Heart left ventricle (tissue), 16 donors: ENCODE results near the gene CSTPP1. TPM values are rescaled to one million over a fixed set of nuclear protein-coding genes. Genes with fewer than 3 reads are reported as not detected.

Experiments used
- ATAC-seq, 4 donors: fragments of 200-7000 bp; cut with Tn5 transposase; one replicate each; pipeline ENCODE4 v1.9.1; 2020 to 2022; ENCODE audit warnings: moderate library complexity in 4 of 4, mild to moderate bottlenecking in 3 of 4, moderate number of reproducible peaks in 1 of 4
- DNase-seq, 5 donors: peaks; one replicate each; pipeline ENCODE4 v3.0.0-alpha.2; 2020
- H3K27ac ChIP-seq, 12 donors: fragments of 200-600 bp; sonication (generic) in 4 of 12; one replicate each; pipeline versions ENCODE4 v1.5.0 to v1.8.0; 2016 to 2022; ENCODE audit warnings: mild to moderate bottlenecking in 2 of 12
- H3K27me3 ChIP-seq, 9 donors: fragments of 200-600 bp; sonication (generic) in 2 of 9; one replicate each; pipeline versions ENCODE4 v1.5.1 to v1.8.0; 2016 to 2022; ENCODE audit warnings: mild to moderate bottlenecking in 3 of 9
- H3K36me3 ChIP-seq, 9 donors: fragments of 200-600 bp; sonication (generic) in 2 of 9; one replicate each; pipeline versions ENCODE4 v1.5.0 to v1.8.0; 2018 to 2022; ENCODE audit warnings: mild to moderate bottlenecking in 2 of 9
- H3K4me1 ChIP-seq, 12 donors: fragments of 200-600 bp; sonication (generic) in 4 of 12; one replicate each; pipeline versions ENCODE4 v1.5.0 to v1.8.0; 2016 to 2022; ENCODE audit warnings: mild to moderate bottlenecking in 3 of 12
- H3K4me3 ChIP-seq, 12 donors: fragments of 200-600 bp; sonication (generic) in 4 of 12; one replicate each; pipeline versions ENCODE4 v1.5.0 to v1.8.0; 2017 to 2022; ENCODE audit warnings: mild to moderate bottlenecking in 9 of 12, moderate library complexity in 4 of 12
- H3K9me3 ChIP-seq, 12 donors: fragments of 200-600 bp; sonication (generic) in 4 of 12; one replicate each; pipeline versions ENCODE4 v1.5.0 to v1.8.0; 2016 to 2022; ENCODE audit warnings: mild to moderate bottlenecking in 1 of 12
- POLR2A ChIP-seq, 2 donors: fragments of 450-650 bp; IDR thresholded peaks; one replicate each; pipeline ENCODE4 v1.6.1; 2017; ENCODE audit warnings: antibody characterized with exemption in 2 of 2, mild to moderate bottlenecking in 2 of 2, moderate library complexity in 2 of 2
- WGBS, 4 donors: extraction: QIAGEN DNeasy Blood & Tissue Kit in 2 of 4; methylation state at CpG; one replicate each; pipeline versions ENCODE4 v1.1.5 to v1.1.7; 2013 to 2018; 5-methylcytosine and 5-hydroxymethylcytosine counted together
- intact Hi-C, 10 donors: fragments of 100-400 bp; cut with DNase I; formaldehyde crosslinking; loops; one replicate each; pipeline versions ENCODE4 v1.11.1 to v1.14.2; 2022
- polyA plus RNA-seq, 2 donors: library from polyadenylated mRNA; stranded (reverse); fragments of 200-250 nt; gene quantifications; one replicate each; pipeline ENCODE4 v1.2.3, GENCODE V29; 2013
- total RNA-seq, 9 donors: library from RNA; depleted of rRNA in 2 of 9; stranded (reverse); fragments of >200 nt in 2 of 9; fragmentation: NEBNext Ultra II Directional in 3 of 9; extraction: Animal tissue kit (Norgen Biotek cat#: 25700) in 3 of 9; gene quantifications; one replicate each; pipeline versions ENCODE4 v1.1.0 to v1.2.4, GENCODE V29; 2016 to 2023
- TF ChIP-seq, protein P1 (sequence below), 12 donors: fragments of 200-600 bp; sonication (generic) in 4 of 12; IDR thresholded peaks; one replicate each; pipeline versions ENCODE4 v1.5.0 to v1.8.0; 2018 to 2022; ENCODE audit warnings: antibody characterized with exemption in 12 of 12, mild to moderate bottlenecking in 5 of 12
- donor health status: ischemic (EF 13 %, LVEDD 7.1; RV severe dilation, severe dysfunction).
- donor health status: healthy with polysubstance abuse.
- donor health status: DM: no; HTN: yes; CAD: no.
- donor health status: DM: no; HTN: no; CAD: no.
- donor health status: ischemic (EF 25% LVEDD 6.9; RV normal size, moderate dysfunction).
- donor health status: ischemic (EF 25% LVEDD 5.7; RV mildly dilated, moderate dysfunction).
- donor health status: healthy.
- donor health status: DM: yes; HTN: yes; CAD: no.
- donor health status: ischemic (EF 35%, LVEDD 5.7; RV mildly dilated, moderate dysfunction).
- donor health status: nonischemic (EF 11% LVEDD 7.7; RV severe dilation, severe dysfunction).
- donor health status: DM: yes; HTN: yes; CAD: no.
- donor health status: PGD.
- donor health status: ischemic (EF 29% LVEDD 5.4; RV normal size, mild dysfunction).
- donor health status: nonischemic (EF 23%, LVEDD 6.1; RV moderate dilation, normal function).

CSTPP1 gene
- total and polyA plus RNA-seq, 11 donors = 9.9 to 33.4 (median 14.7) TPM

DNA sequence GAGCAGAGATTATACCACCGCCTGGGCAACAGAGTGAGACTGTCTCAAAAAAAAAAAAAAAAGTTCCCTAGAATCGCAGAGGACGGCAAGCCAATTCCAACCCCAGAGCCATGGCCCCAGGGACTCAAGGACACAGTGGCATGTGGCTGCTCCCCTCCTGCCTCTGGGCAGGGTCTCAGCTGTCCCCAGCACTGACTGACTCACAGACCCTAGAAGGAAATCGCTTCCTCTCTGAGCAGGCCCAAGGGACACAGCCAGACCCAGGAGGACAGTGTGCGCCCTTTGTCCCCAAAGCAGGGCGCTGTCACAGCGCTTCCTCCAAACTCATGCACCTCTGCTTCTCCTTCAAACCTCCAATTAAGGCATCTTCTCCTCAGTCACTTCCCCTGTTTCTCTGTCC, 247.4 kb downstream of the CSTPP1 start:
- DNase-seq = peak; percentile 50 to 82 (median 59)
- intact Hi-C loops = loop anchor here in 5 of 10 donors (2.0 to 5.0 kb wide), 5 partner anchors 31 to 173 kb away; partner anchors contain the start of genes DDB2 (in 1 of the 5) and MYBPC3 (in 1 of the 5)
- Histone ChIP-seq H3K9me3 (no peaks in the 10 kb centered on the region), H3K4me1 (peaks cover 0 to 90% (median 42%) of the 10 kb centered on the region in 12 donors), H3K27me3 (peaks cover 0 to 43% (median 0%) of the 10 kb centered on the region in 9 donors), H3K36me3 (peaks cover 0 to 29% (median 14%) of the 10 kb centered on the region in 9 donors), H3K4me3 (peak overlapping the region in 11 of 12 donors; percentile 62 to 95 (median 84)), H3K27ac (peak overlapping the region; percentile 89 to 100 (median 96))
- ATAC-seq = peak in 3 of 4 donors; percentile 8 to 21 (median 15)
- 45 to 63% (median 60%) methylated on average over 7 of the region's 7 CpGs for WGBS, 4 donors
- peak in 1 of 2 donors; percentile 27 for TF ChIP-seq POLR2A (IDR thresholded peaks at IDR 0.05)
- TF ChIP-seq, protein P1, sequence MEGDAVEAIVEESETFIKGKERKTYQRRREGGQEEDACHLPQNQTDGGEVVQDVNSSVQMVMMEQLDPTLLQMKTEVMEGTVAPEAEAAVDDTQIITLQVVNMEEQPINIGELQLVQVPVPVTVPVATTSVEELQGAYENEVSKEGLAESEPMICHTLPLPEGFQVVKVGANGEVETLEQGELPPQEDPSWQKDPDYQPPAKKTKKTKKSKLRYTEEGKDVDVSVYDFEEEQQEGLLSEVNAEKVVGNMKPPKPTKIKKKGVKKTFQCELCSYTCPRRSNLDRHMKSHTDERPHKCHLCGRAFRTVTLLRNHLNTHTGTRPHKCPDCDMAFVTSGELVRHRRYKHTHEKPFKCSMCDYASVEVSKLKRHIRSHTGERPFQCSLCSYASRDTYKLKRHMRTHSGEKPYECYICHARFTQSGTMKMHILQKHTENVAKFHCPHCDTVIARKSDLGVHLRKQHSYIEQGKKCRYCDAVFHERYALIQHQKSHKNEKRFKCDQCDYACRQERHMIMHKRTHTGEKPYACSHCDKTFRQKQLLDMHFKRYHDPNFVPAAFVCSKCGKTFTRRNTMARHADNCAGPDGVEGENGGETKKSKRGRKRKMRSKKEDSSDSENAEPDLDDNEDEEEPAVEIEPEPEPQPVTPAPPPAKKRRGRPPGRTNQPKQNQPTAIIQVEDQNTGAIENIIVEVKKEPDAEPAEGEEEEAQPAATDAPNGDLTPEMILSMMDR (IDR thresholded peaks at IDR 0.05) = no peak

- H3K27ac ChIP-seq = peak overlapping the region; percentile 89 to 100 (median 96)
These were observed 248.2 kb downstream of the CSTPP1 start for GRCh38 chr11:47184711-47185304.

DNA sequence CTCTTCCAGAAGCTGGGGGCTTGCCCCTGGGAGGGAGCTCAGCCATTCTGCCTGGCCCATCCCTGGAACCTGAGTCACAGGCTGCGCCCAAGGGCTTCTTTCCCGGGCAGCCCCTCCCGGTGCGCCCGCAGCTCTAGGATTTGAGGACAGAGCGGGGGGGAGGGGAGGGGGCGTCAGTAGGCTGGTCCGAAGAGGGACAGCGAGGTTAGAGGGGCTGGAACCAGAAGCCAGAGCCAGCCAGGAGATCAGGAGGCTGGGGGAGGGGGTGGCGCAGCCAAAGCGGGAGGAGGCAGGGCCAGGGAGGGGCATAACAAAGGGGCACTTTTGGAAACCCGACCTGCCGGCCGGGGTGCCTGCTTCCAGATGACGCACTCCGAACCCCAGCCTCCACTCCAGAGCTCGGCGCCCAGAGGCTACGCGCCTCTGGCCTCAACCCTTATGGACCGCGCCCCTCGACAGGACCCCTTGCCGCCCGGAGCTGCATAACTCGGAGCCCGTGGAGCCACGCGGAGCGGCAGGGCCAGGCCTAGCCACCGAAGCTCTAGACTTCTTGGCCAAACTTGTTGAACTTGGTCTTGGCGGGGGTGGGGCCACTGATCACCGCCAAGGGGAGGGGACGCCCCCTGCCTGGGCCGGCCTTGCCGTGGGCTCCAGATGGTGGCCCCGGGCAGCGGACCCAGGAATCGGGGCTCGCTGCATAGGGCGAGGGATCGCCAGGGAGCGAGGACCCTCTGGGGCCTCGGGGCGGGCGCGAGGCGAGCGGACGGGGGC, 248.9 kb downstream of the CSTPP1 start:
- ATAC-seq = peak; percentile 50 to 62 (median 57)
- peak in 1 of 2 donors; percentile 70 for TF ChIP-seq POLR2A (IDR thresholded peaks at IDR 0.05)
- TF ChIP-seq, protein P1 (IDR thresholded peaks at IDR 0.05) = peak in 1 of 12 donors; percentile 4
- peaks cover 0 to 83% (median 31%) of the 10 kb centered on the region in 12 donors for H3K4me1 ChIP-seq

More at GRCh38 chr11:47184711-47185304, 248.2 kb downstream of the CSTPP1 start:
- intact Hi-C loops = loop anchor here in 6 of 10 donors (2.0 to 5.0 kb wide), 5 partner anchors 30 to 172 kb away; partner anchors contain the start of genes DDB2 (in 1 of the 6) and MYBPC3 (in 1 of the 6)
- peak overlapping the region; percentile 62 to 95 (median 82) for H3K4me3 ChIP-seq
- H3K4me1 ChIP-seq = peaks cover 0 to 90% (median 35%) of the 10 kb centered on the region in 12 donors
- peak in 2 of 5 donors; percentile 46 to 58 for DNase-seq
- TF ChIP-seq, protein P1 (IDR thresholded peaks at IDR 0.05) = no peak
- TF ChIP-seq POLR2A (IDR thresholded peaks at IDR 0.05) = no peak
- ATAC-seq = peak in 3 of 4 donors; percentile 0 to 3 (median 1)
- H3K36me3 ChIP-seq = peaks cover 0 to 20% (median 6%) of the 10 kb centered on the region in 9 donors
- 25 to 35% (median 31%) methylated on average over 11 to 13 of the region's 13 CpGs for WGBS, 4 donors
- peaks cover 0 to 43% (median 0%) of the 10 kb centered on the region in 9 donors for H3K27me3 ChIP-seq
- no peaks in the 10 kb centered on the region for H3K9me3 ChIP-seq

More for the DNA sequence above, 248.9 kb downstream of the CSTPP1 start:
- Histone ChIP-seq H3K27me3 (peaks cover 0 to 43% (median 0%) of the 10 kb centered on the region in 9 donors), H3K9me3 (no peaks in the 10 kb centered on the region), H3K27ac (peak overlapping the region; percentile 89 to 100 (median 96)), H3K4me3 (peak overlapping the region; percentile 62 to 95 (median 82)), H3K36me3 (peaks cover 0 to 13% (median 0%) of the 10 kb centered on the region in 9 donors)
- DNase-seq = peak; percentile 84 to 91 (median 88)
- WGBS, 4 donors = 4 to 6% (median 5%) methylated on average over 14 to 50 of the region's 50 CpGs
- intact Hi-C loops = loop anchor here in 5 of 10 donors (1.0 to 5.0 kb wide), 4 partner anchors 29 to 169 kb away; partner anchors contain the start of genes DDB2 (in 2 of the 5) and MYBPC3 (in 1 of the 5)
